ENCODE results near the gene LBX2. TPM values are rescaled to one million over a fixed set of nuclear protein-coding genes. Genes with fewer than 3 reads are reported as not detected.
A peak's percentile ranks its signal among the peaks of the same experiment; 100 is the strongest.

The LBX2 gene
- total RNA-seq, 1 donor from 2014 or later: 0.54 TPM

- no peaks in the 10 kb centered on the region for H3K9me3 Mint-ChIP-seq
- H3K36me3 Mint-ChIP-seq (ENCODE audit: low read depth): peaks cover 40% of the 10 kb centered on the region
- H3K27me3 Mint-ChIP-seq (ENCODE audit: insufficient read depth): no peaks in the 10 kb centered on the region
- H3K27ac Mint-ChIP-seq: peak overlapping the region; percentile 63
- H3K4me3 Mint-ChIP-seq: peak overlapping the region; percentile 99
- intact Hi-C loops (cut with micrococcal nuclease): loop anchor here (1.0 kb wide), 1 partner anchor 282 kb away; no protein-coding TSS in a partner anchor
- DNase-seq (ENCODE audit: low spot score): no peak
- H3K4me1 Mint-ChIP-seq (ENCODE audit: low read depth): peaks cover 37% of the 10 kb centered on the region
Observed at GRCh38 chr2:74532222-74532621, 32.8 kb upstream of the LBX2 start.

GRCh38 chr2:74531666-74532065 lies 32.3 kb upstream of the LBX2 start:
- H3K4me1 Mint-ChIP-seq (ENCODE audit: low read depth): peaks cover 43% of the 10 kb centered on the region
- H3K27me3 Mint-ChIP-seq (ENCODE audit: insufficient read depth): no peaks in the 10 kb centered on the region
- H3K36me3 Mint-ChIP-seq (ENCODE audit: low read depth): peaks cover 46% of the 10 kb centered on the region
- H3K4me3 Mint-ChIP-seq: peak overlapping the region; percentile 99
- intact Hi-C loops (cut with micrococcal nuclease): loop anchor here (1.0 to 2.0 kb wide), 3 partner anchors 17 to 281 kb away; no protein-coding TSS in a partner anchor
- H3K9me3 Mint-ChIP-seq: no peaks in the 10 kb centered on the region
- peak overlapping the region; percentile 95 for H3K27ac Mint-ChIP-seq
- no peak for DNase-seq (ENCODE audit: low spot score)

GRCh38 chr2:74530239-74531187 lies 31.1 kb upstream of the LBX2 start:
- peaks cover 56% of the 10 kb centered on the region for H3K36me3 Mint-ChIP-seq (ENCODE audit: low read depth)
- H3K27ac Mint-ChIP-seq: peak overlapping the region; percentile 95
- intact Hi-C loops (cut with micrococcal nuclease): loop anchor here (1.0 to 2.0 kb wide), 3 partner anchors 18 to 196 kb away; partner anchors contain the start of gene DOK1
- H3K27me3 Mint-ChIP-seq (ENCODE audit: insufficient read depth): no peaks in the 10 kb centered on the region
- peak overlapping the region; percentile 99 for H3K4me3 Mint-ChIP-seq
- H3K9me3 Mint-ChIP-seq: no peaks in the 10 kb centered on the region
- DNase-seq (ENCODE audit: low spot score): peak; percentile 42
- peaks cover 49% of the 10 kb centered on the region for H3K4me1 Mint-ChIP-seq (ENCODE audit: low read depth)

GRCh38 chr2:74529357-74530238 lies 30.2 kb upstream of the LBX2 start, which contains the start of the genes AUP1 and HTRA2:
TSS of gene AUP1 (minus strand) at chr2:74529706. CDS start at chr2:74529629, 77 bp downstream.
TSS of gene HTRA2 (plus strand) at chr2:74529933. CDS start at chr2:74530007, 74 bp downstream.
- Mint-ChIP-seq H3K4me3 (peak within 1 kb of the TSS; percentile 99), H3K36me3 (ENCODE audit: low read depth) (peaks cover 60% of the 10 kb centered on the region), H3K27ac (peak within 1 kb of the TSS; percentile 95), H3K27me3 (ENCODE audit: insufficient read depth) (no peaks in the 10 kb centered on the region), H3K4me1 (ENCODE audit: low read depth) (peaks cover 49% of the 10 kb centered on the region), H3K9me3 (no peaks in the 10 kb centered on the region)
- intact Hi-C loops (cut with micrococcal nuclease): loop anchor here (1.0 to 2.0 kb wide), 16 partner anchors 13 to 792 kb away; partner anchors contain the start of genes C2orf81, DOK1, MRPL53 and PCGF1
- DNase-seq (ENCODE audit: low spot score): peak; percentile 90

GRCh38 chr2:74528600-74529356 lies 29.4 kb upstream of the LBX2 start:
- Mint-ChIP-seq H3K4me3 (peak overlapping the region; percentile 99), H3K36me3 (ENCODE audit: low read depth) (peaks cover 57% of the 10 kb centered on the region), H3K27me3 (ENCODE audit: insufficient read depth) (no peaks in the 10 kb centered on the region), H3K27ac (peak overlapping the region; percentile 95), H3K9me3 (no peaks in the 10 kb centered on the region), H3K4me1 (ENCODE audit: low read depth) (peaks cover 49% of the 10 kb centered on the region)
- intact Hi-C loops (cut with micrococcal nuclease): loop anchor here (1.0 to 2.0 kb wide), 14 partner anchors 12 to 791 kb away; partner anchors contain the start of genes C2orf81, MRPL53, PCGF1 and POLE4
- no peak for DNase-seq (ENCODE audit: low spot score)

GRCh38 chr2:74527741-74528140 lies 28.3 kb upstream of the LBX2 start:
- H3K9me3 Mint-ChIP-seq: no peaks in the 10 kb centered on the region
- H3K4me3 Mint-ChIP-seq: peak overlapping the region; percentile 99
- H3K27me3 Mint-ChIP-seq (ENCODE audit: insufficient read depth): no peaks in the 10 kb centered on the region
- H3K36me3 Mint-ChIP-seq (ENCODE audit: low read depth): peaks cover 53% of the 10 kb centered on the region
- peaks cover 54% of the 10 kb centered on the region for H3K4me1 Mint-ChIP-seq (ENCODE audit: low read depth)
- intact Hi-C loops (cut with micrococcal nuclease): loop anchor here (2.0 kb wide), 1 partner anchor 431 kb away; the partner anchor contains the start of gene POLE4
- H3K27ac Mint-ChIP-seq: peak overlapping the region; percentile 88
- no peak for DNase-seq (ENCODE audit: low spot score)

- peaks cover 52% of the 10 kb centered on the region for H3K4me1 Mint-ChIP-seq (ENCODE audit: low read depth)
- H3K27ac Mint-ChIP-seq: no peak overlapping the region
- peak overlapping the region; percentile 99 for H3K4me3 Mint-ChIP-seq
- H3K9me3 Mint-ChIP-seq: no peaks in the 10 kb centered on the region
- H3K36me3 Mint-ChIP-seq (ENCODE audit: low read depth): peaks cover 44% of the 10 kb centered on the region
- intact Hi-C loops (cut with micrococcal nuclease): no loop called here
- DNase-seq (ENCODE audit: low spot score): no peak
- no peaks in the 10 kb centered on the region for H3K27me3 Mint-ChIP-seq (ENCODE audit: insufficient read depth)
Observed at GRCh38 chr2:74526649-74527230, 27.3 kb upstream of the LBX2 start.

GRCh38 chr2:74525717-74526648 lies 26.6 kb upstream of the LBX2 start, which contains the start of gene DQX1:
TSS of gene DQX1 (minus strand) at chr2:74526231. CDS start at chr2:74525729, 502 bp downstream.
- H3K27me3 Mint-ChIP-seq (ENCODE audit: insufficient read depth): peaks cover 2% of the 10 kb centered on the region
- peaks cover 45% of the 10 kb centered on the region for H3K4me1 Mint-ChIP-seq (ENCODE audit: low read depth)
- DNase-seq (ENCODE audit: low spot score): no peak
- intact Hi-C loops (cut with micrococcal nuclease): no loop called here
- peak within 1 kb of the TSS; percentile 99 for H3K4me3 Mint-ChIP-seq
- H3K9me3 Mint-ChIP-seq: no peaks in the 10 kb centered on the region
- H3K36me3 Mint-ChIP-seq (ENCODE audit: low read depth): peaks cover 39% of the 10 kb centered on the region
- H3K27ac Mint-ChIP-seq: peak within 1 kb of the TSS; percentile 64

- H3K36me3 Mint-ChIP-seq (ENCODE audit: low read depth): peaks cover 37% of the 10 kb centered on the region
- peaks cover 39% of the 10 kb centered on the region for H3K4me1 Mint-ChIP-seq (ENCODE audit: low read depth)
- no peak overlapping the region for H3K27ac Mint-ChIP-seq
- H3K4me3 Mint-ChIP-seq: no peak overlapping the region
- H3K27me3 Mint-ChIP-seq (ENCODE audit: insufficient read depth): peaks cover 7% of the 10 kb centered on the region
- no peak for DNase-seq (ENCODE audit: low spot score)
- no peaks in the 10 kb centered on the region for H3K9me3 Mint-ChIP-seq
- intact Hi-C loops (cut with micrococcal nuclease): no loop called here
Observed at GRCh38 chr2:74524955-74525716, 25.7 kb upstream of the LBX2 start.

GRCh38 chr2:74524005-74524404 lies 24.6 kb upstream of the LBX2 start:
- no peak overlapping the region for H3K27ac Mint-ChIP-seq
- H3K9me3 Mint-ChIP-seq: no peaks in the 10 kb centered on the region
- no peak overlapping the region for H3K4me3 Mint-ChIP-seq
- no peak for DNase-seq (ENCODE audit: low spot score)
- H3K4me1 Mint-ChIP-seq (ENCODE audit: low read depth): peaks cover 39% of the 10 kb centered on the region
- peaks cover 36% of the 10 kb centered on the region for H3K36me3 Mint-ChIP-seq (ENCODE audit: low read depth)
- H3K27me3 Mint-ChIP-seq (ENCODE audit: insufficient read depth): peaks cover 9% of the 10 kb centered on the region
- intact Hi-C loops (cut with micrococcal nuclease): no loop called here

All from activated T-helper 1 cell treated with anti-CD3 and anti-CD28 coated beads, Interleukin-12 subunit alpha, Interleukin-12 subunit beta, Interleukin-2, Interleukin-4 antibody, amounts not matched to agents 30 ng/mL and 10 ng/mL and 1 ng/mL, durations not matched to agents 14 hours and 24 hours and 36 hours (primary cell).